Activated naive CD8-positive, alpha-beta T cell treated with anti-CD3 and anti-CD28 coated beads, Interleukin-2, amount 10 ng/mL, durations not matched to agents 7 days and 5 days (primary cell): ENCODE data around the gene ASPHD2. TPM values are rescaled to one million over a fixed set of nuclear protein-coding genes. Genes with fewer than 3 reads are reported as not detected.
"Not testable (repeated sequence)": the region's sequence is repeated elsewhere in the genome, so short reads cannot be mapped to it uniquely, and the experiment has no call there.

Experiments
- ATAC-seq: fragments of 150-1000 bp; cut with Tn5 transposase; one replicate; pipeline ENCODE4 v1.10.0; 2021; ENCODE audit warnings: low read depth, moderate library complexity
- POLR2A ChIA-PET: fragments of 350-600 bp; sonication (Branson Sonifier 250); formaldehyde crosslinking; loops from one replicate; lab custom pipeline; 2021; ENCODE audit warnings: antibody characterized with exemption; lab: Charles Lee
- DNase-seq: peaks from one replicate; pipeline ENCODE4 v3.0.0; 2021
- H3K27ac Mint-ChIP-seq: one replicate; pipeline ENCODE4 v1.8.0; 2022; ENCODE audit warnings: mild to moderate bottlenecking, mixed read lengths
- H3K27me3 Mint-ChIP-seq: one replicate; pipeline ENCODE4 v1.8.0; 2022; ENCODE audit warnings: mild to moderate bottlenecking, moderate library complexity, mixed read lengths
- H3K36me3 Mint-ChIP-seq: one replicate; pipeline ENCODE4 v1.8.0; 2021; ENCODE audit warnings: mild to moderate bottlenecking, mixed read lengths
- H3K4me1 Mint-ChIP-seq: one replicate; pipeline ENCODE4 v1.8.0; 2021; ENCODE audit warnings: mixed read lengths
- H3K4me3 Mint-ChIP-seq: one replicate; pipeline ENCODE4 v1.8.0; 2022; ENCODE audit warnings: mild to moderate bottlenecking, moderate library complexity, mixed read lengths
- H3K9me3 Mint-ChIP-seq: one replicate; pipeline ENCODE4 v1.8.0; 2021; ENCODE audit warnings: mixed read lengths
- total RNA-seq, 2 experiments: library from RNA; stranded (reverse); gene quantifications; one replicate each; pipeline ENCODE4 v1.2.3, GENCODE V29; 2021

ASPHD2 gene
- total RNA-seq, 2 experiments from 2014 or later: 9.0 to 9.3 TPM

- Mint-ChIP-seq H3K27me3 (peaks cover 8% of the 10 kb centered on the region), H3K9me3 (no peaks in the 10 kb centered on the region), H3K36me3 (peaks cover 7% of the 10 kb centered on the region), H3K27ac (peak overlapping the region; percentile 92), H3K4me3 (peak overlapping the region; percentile 92), H3K4me1 (peaks cover 47% of the 10 kb centered on the region)
- DNase-seq (peak; percentile 42), ATAC-seq (no peak)
- POLR2A ChIA-PET: interaction anchor here (0.7 to 2.8 kb wide), 5 partner anchors 10 to 243 kb away, joined by 3 to 25 read pairs (median 3); partner anchors contain the start of genes HPS4 and SRRD
Observed at GRCh38 chr22:26429458-26430286, 612 bp downstream of the ASPHD2 start.

DNA sequence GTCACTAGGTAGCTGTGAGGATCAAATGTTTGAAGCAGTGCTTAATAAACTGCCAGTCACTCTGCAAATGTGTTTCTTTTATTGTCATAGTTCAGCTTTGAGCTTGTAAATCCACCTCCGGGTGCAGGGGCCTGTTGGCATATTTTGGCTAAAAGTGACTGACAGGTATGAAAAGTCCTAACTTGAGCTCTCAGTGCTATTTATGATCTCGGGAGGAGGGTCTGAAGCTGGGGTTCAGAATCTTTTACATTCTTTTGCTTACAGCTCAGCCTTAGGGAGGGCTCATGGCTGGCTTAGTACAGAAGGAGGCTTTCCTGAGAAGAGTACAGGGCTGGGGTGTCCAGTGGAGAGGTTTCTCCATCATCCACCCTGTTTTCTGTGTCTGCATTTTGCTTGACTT, 1.5 kb downstream of the ASPHD2 start:
- Mint-ChIP-seq H3K4me3 (peak overlapping the region; percentile 92), H3K9me3 (no peaks in the 10 kb centered on the region), H3K27me3 (peaks cover 5% of the 10 kb centered on the region), H3K36me3 (peaks cover 7% of the 10 kb centered on the region), H3K27ac (peak overlapping the region; percentile 92), H3K4me1 (peaks cover 55% of the 10 kb centered on the region)
- no peak for ATAC-seq
- POLR2A ChIA-PET: interaction anchor here (0.8 to 2.8 kb wide), 4 partner anchors 53 to 242 kb away, joined by 3 to 25 read pairs (median 12); partner anchors contain the start of genes HPS4 and SRRD
- no peak for DNase-seq

DNA sequence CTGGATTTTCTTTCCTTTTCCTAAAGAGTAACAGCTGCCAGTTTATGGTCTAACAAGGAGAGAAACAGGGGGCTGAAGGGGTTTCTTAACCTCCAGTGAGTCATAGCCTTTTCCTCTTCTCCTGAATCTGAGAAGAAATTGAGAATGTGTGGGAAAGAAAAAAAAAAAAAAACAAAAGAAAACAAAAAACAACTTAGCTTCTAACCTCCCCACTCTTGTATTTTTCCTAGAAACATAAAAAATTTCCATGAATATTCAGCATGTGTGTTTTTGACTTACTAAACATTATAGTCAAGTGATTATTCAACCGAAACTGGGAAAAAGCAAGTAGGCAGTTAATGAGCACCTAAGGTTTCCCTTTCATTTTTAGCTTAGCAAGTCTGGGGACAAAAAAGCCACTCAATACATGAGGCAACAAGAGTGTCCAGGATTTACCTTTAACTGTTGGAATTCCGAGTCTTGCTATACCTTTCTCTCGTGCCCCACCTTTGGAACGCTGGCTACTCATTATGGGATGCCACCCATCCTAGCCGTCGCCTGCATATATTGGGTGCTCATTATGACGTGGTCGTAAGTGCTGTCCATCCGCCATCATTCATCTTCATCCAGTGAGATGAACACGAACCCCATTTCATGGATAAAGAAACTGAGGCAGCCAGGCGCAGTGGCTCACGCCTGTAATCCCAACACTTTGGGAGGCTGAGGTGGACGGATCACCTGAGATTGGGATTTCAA, 2.4 kb downstream of the ASPHD2 start:
- H3K4me3 Mint-ChIP-seq: peak overlapping the region; percentile 92
- no peaks in the 10 kb centered on the region for H3K27me3 Mint-ChIP-seq
- POLR2A ChIA-PET: interaction anchor here (0.7 to 2.8 kb wide), 4 partner anchors 53 to 579 kb away, joined by 3 to 25 read pairs (median 13); partner anchors contain the start of genes HPS4 and SRRD
- H3K9me3 Mint-ChIP-seq: no peaks in the 10 kb centered on the region
- DNase-seq (no peak), ATAC-seq (no peak)
- peaks cover 9% of the 10 kb centered on the region for H3K36me3 Mint-ChIP-seq
- peak overlapping the region; percentile 92 for H3K27ac Mint-ChIP-seq
- peaks cover 63% of the 10 kb centered on the region for H3K4me1 Mint-ChIP-seq

GRCh38 chr22:26432619-26433311, 3.7 kb downstream of the ASPHD2 start:
- H3K4me3 Mint-ChIP-seq: peak overlapping the region; percentile 29
- H3K27ac Mint-ChIP-seq: peak overlapping the region; percentile 92
- peaks cover 12% of the 10 kb centered on the region for H3K36me3 Mint-ChIP-seq
- DNase-seq: no peak
- peaks cover 64% of the 10 kb centered on the region for H3K4me1 Mint-ChIP-seq
- POLR2A ChIA-PET: no interaction called here
- H3K9me3 Mint-ChIP-seq: no peaks in the 10 kb centered on the region
- H3K27me3 Mint-ChIP-seq: no peaks in the 10 kb centered on the region
- ATAC-seq: no peak

- Mint-ChIP-seq H3K4me3 (no peak overlapping the region), H3K27ac (no peak overlapping the region), H3K4me1 (peaks cover 56% of the 10 kb centered on the region), H3K9me3 (no peaks in the 10 kb centered on the region), H3K36me3 (peaks cover 10% of the 10 kb centered on the region), H3K27me3 (no peaks in the 10 kb centered on the region)
- no peak for ATAC-seq
- no peak for DNase-seq
- POLR2A ChIA-PET: no interaction called here
Observed at GRCh38 chr22:26433805-26434204, 4.7 kb downstream of the ASPHD2 start.

DNA sequence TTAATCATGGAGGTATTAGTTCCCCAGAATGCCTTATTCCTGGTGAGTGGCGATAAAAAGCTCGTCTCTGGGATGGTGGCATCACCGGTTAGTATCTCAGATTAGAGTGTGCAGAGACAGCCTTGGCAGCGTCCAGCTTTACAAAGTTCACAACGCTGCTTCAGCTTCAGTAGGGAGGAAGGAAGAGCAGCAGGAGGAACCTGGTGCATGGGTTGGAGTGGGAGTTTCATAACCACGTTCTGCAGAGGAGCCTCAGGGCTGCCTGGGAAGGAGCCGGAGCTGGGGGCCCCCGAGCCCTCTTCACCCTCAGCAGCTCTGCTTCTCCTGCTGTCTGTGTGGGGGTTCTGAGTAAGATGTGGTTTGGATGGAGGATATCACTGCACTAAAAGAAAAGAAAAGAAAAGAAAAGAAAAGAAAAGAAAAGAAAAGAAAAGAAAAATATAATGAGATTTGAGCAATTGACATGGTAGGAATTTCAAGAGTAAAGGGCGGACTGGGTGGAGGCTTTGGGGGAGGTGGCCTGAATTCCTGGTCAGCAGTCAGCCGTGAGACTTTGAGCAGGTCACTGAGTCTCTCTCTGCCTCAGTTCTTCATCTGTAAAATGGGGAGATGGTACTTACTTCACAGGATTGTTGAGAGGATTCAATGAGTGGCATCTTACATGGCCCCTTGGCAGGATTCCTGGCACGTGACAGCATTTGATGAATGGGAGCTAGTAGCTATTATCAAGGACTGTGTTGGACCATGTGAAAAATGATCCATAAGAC, 6.5 kb downstream of the ASPHD2 start:
- ATAC-seq: no peak
- no peaks in the 10 kb centered on the region for H3K9me3 Mint-ChIP-seq
- DNase-seq: no peak
- H3K36me3 Mint-ChIP-seq: peaks cover 10% of the 10 kb centered on the region
- H3K27ac Mint-ChIP-seq: no peak overlapping the region
- H3K27me3 Mint-ChIP-seq: no peaks in the 10 kb centered on the region
- H3K4me1 Mint-ChIP-seq: peaks cover 48% of the 10 kb centered on the region
- H3K4me3 Mint-ChIP-seq: peak overlapping the region; percentile 25
- POLR2A ChIA-PET: interaction anchor here (2.1 kb wide), 1 partner anchor 48 kb away, joined by 6 read pairs; the partner anchor contains the start of genes HPS4 and SRRD

DNA sequence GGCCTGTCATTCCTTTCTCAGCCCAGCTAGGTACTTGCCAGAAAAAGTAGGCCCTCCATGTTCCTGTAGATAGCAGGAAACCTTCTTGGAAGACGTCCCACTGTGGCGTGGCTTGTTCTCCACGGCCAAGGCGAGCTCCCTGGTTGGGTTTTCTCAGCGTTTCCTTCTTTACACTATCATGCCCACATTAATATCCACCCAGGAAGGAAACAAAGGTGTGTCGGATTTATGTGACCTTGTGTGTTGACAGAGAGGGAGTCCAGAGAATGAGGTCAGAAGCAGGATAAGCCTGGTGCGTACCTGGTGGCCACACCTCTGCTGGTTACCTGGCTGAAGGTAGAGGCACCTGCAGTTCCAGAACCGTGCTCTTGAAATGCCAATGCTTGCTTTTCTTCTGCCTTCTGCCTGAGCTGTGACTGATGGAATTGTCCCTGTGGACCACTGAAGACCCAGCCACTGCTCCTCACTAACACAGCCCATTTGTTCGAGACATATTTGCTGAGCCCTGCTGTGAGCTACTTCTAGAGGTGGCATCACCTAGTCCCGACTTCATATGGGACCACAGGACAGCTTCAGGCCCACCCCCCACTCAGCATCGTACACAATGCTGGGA, 7.9 kb downstream of the ASPHD2 start:
- Mint-ChIP-seq H3K4me3 (no peak overlapping the region), H3K36me3 (peaks cover 10% of the 10 kb centered on the region), H3K27me3 (no peaks in the 10 kb centered on the region), H3K4me1 (peaks cover 35% of the 10 kb centered on the region), H3K9me3 (no peaks in the 10 kb centered on the region), H3K27ac (peak overlapping the region; percentile 44)
- ATAC-seq: no peak
- no peak for DNase-seq
- POLR2A ChIA-PET: no interaction called here

GRCh38 chr22:26437694-26438392, 8.8 kb downstream of the ASPHD2 start:
- no peak overlapping the region for H3K27ac Mint-ChIP-seq
- peaks cover 29% of the 10 kb centered on the region for H3K4me1 Mint-ChIP-seq
- H3K4me3 Mint-ChIP-seq: no peak overlapping the region

DNA sequence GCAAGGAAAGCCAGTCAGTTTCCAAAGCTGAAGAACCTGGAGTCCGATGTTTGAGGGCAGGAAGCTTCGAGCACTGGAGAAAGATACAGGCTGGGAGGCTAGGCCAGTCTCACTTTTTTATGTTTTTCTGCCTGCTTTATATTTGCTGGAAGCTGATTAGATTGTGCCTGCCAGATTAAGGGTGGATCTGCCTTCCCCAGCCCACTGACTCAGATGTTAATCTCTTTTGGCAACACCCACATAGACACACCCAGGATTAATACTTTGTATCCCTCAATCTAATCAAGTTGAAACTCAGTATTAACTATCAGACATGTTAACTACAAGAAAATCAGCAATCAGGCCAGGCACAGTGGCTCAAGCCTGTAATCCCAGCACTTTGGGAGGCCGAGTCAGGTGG, 9.7 kb downstream of the ASPHD2 start:
- H3K36me3 Mint-ChIP-seq, H3K9me3 Mint-ChIP-seq, H3K27me3 Mint-ChIP-seq, H3K4me3 Mint-ChIP-seq, H3K27ac Mint-ChIP-seq, ATAC-seq, DNase-seq, POLR2A ChIA-PET: not testable (repeated sequence)
- H3K4me1 Mint-ChIP-seq: peaks cover 26% of the 10 kb centered on the region

More at GRCh38 chr22:26437694-26438392, 8.8 kb downstream of the ASPHD2 start:
- DNase-seq (no peak), ATAC-seq (no peak)
- POLR2A ChIA-PET: no interaction called here
- peaks cover 7% of the 10 kb centered on the region for H3K36me3 Mint-ChIP-seq
- no peaks in the 10 kb centered on the region for H3K27me3 Mint-ChIP-seq
- no peaks in the 10 kb centered on the region for H3K9me3 Mint-ChIP-seq

DNA sequence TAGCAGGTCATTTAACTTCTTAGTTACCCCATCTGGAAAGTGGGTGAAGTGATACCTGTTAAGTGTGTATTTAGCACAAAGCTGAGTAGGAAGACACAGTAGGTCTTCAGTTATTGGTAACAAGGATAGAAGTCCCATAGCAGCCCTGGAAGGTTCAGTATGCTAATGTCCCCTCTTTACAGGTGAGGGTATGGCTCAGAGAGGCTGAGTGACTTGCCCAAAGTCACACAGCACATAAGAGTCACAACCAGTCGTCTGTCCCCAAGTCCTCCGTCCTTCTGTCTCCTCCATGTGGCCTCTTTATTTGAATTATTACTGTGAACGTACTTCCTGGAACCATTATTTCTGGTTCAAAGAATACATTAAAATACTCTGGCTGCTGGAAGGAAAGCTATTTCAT, 10.5 kb downstream of the ASPHD2 start:
- POLR2A ChIA-PET: interaction anchor here (0.6 kb wide), 1 partner anchor 10 kb away, joined by 3 read pairs; no protein-coding TSS in a partner anchor
- no peaks in the 10 kb centered on the region for H3K27me3 Mint-ChIP-seq
- no peak for DNase-seq
- peaks cover 24% of the 10 kb centered on the region for H3K4me1 Mint-ChIP-seq
- no peak for ATAC-seq
- H3K27ac Mint-ChIP-seq: no peak overlapping the region
- H3K36me3 Mint-ChIP-seq: peaks cover 8% of the 10 kb centered on the region
- no peak overlapping the region for H3K4me3 Mint-ChIP-seq
- no peaks in the 10 kb centered on the region for H3K9me3 Mint-ChIP-seq

- peaks cover 3% of the 10 kb centered on the region for H3K36me3 Mint-ChIP-seq
- no peak overlapping the region for H3K4me3 Mint-ChIP-seq
- H3K27ac Mint-ChIP-seq: no peak overlapping the region
- peaks cover 2% of the 10 kb centered on the region for H3K4me1 Mint-ChIP-seq
- no peaks in the 10 kb centered on the region for H3K9me3 Mint-ChIP-seq
- POLR2A ChIA-PET: interaction anchor here (0.6 kb wide), 2 partner anchors 25 to 37 kb away, joined by 3 read pairs; no protein-coding TSS in a partner anchor
- H3K27me3 Mint-ChIP-seq: no peaks in the 10 kb centered on the region
- no peak for DNase-seq
- no peak for ATAC-seq
Observed at GRCh38 chr22:26442086-26442756, 13.2 kb downstream of the ASPHD2 start.
